HG02798 (cell line): ENCODE measurements around the gene SDHA.
"Not testable (repeated sequence)": the region's sequence is repeated elsewhere in the genome, so short reads cannot be mapped to it uniquely, and the experiment has no call there.

ENCODE experiments used
- ATAC-seq: cut with Tn5 transposase; IDR thresholded peaks from one replicate; pipeline ENCODE4 v1.9.1; 2021; ENCODE audit warnings: mild to moderate bottlenecking; ENCODE audit not compliant: unreplicated experiment, poor library complexity

SDHA gene

DNA sequence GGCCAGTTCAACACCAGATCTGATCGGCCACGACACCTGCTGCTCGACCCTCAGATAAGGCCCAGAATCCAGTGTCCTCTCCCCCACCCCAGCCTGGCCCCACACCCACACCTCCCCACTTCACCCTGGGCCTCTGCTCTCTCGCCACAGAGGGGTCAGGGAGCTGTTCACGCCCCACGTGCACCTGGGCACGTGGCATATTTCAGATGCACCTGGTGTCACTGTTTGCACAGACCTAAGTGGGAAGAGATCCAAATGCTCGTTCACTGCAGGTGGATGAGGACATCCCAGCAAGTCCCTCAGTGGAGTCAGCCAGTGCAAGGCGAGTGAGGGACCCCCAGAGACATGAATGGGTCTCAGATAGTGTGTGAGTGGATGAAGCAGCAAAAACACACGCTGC is 78.1 kb downstream of the SDHA start:
- not testable (repeated sequence) for ATAC-seq

DNA sequence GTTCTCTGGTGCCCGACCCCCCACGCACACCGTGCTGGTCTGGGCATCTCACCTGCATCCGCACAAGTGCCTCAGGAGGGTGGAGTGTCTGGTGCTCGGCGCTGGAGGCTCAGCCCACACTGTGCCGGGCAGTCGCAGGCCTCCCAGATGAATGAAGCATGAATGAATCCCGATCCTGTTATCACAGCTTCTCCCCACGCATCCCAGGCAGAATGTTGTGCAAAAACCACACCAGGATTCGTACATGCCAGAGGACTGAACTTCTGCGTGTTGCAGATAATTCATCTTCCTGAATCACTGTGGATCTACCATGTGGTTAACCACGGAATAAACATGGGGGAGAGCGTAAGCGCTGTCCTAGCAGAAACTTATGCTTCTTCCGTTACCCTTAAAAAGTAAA is 78.8 kb downstream of the SDHA start:
- not testable (repeated sequence) for ATAC-seq

DNA sequence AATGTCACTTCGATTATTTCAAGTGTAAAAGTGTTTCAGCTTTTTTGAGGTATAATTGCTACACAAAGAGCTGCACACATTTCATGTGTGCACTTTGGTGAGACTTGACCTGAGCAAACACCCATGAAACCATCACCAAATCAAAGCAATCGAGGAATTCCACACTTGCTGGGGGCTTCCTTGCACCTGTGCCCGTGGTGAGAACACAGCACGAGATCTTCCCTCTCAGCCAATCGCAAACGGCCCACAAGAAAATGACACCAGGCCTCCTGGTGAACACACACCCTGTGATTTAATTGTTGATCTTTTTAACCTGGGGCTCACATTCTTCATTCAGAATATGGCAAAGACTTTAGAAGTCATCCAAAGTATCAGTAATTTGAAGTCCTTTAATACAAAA is 79.3 kb downstream of the SDHA start:
- ATAC-seq: not testable (repeated sequence)

DNA sequence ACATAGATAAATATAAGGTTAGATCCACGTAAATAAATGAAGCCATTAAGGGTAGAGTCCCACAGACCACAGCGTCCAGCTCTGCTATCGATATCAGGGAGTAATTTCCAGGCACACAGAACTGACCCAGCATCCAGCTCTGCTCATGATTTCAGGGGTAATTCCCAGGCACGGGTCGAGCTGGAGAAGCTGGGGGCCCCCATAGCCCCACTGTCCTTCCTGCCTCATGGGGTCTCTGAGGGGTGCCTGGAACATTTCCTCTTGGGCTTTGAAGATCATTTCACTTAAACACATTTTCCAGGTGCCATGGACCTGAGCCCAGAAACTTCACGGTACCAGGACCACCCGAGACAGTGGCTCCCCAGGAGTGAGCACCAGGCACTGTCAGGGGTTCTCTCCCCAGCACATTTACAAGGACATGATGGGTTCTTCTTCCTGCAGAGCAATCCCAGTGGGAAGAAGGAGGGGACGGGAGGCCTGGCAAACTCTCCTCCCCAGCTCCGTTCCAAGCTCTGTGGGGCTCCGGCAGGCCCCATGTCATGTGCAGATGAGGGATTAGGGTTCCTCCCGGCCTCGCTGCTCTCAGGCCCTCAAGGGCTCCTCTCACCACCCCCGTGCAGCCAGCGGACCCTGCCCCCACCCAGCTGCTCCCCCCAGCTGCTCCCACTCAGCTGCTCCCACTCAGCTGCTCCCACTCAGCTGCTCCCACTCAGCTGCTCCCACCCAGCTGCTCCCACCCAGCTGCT is 80.0 kb downstream of the SDHA start:
- not testable (repeated sequence) for ATAC-seq

DNA sequence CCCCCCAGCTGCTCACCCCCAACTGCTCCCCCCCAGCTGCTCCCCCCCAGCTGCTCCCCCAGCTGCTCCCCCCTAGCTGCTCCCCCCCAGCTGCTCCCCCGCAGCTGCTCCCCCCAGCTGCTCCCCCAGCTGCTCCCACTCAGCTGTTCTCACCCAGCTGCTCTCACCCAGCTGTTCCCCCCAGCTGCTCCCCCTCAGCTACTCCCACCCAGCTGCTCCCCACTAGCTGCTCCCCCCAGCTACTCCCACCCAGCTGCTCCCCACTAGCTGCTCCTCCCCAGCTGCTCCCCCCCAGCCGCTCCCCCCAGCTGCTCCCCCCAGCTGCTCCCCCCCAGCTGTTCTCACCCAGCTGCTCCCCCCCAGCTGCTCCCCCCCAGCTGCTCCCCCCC is 80.6 kb downstream of the SDHA start:
- no peak for ATAC-seq

- ATAC-seq: not testable (repeated sequence)
These were observed 81.8 kb downstream of the SDHA start for GRCh38 chr5:299921-300320.

DNA sequence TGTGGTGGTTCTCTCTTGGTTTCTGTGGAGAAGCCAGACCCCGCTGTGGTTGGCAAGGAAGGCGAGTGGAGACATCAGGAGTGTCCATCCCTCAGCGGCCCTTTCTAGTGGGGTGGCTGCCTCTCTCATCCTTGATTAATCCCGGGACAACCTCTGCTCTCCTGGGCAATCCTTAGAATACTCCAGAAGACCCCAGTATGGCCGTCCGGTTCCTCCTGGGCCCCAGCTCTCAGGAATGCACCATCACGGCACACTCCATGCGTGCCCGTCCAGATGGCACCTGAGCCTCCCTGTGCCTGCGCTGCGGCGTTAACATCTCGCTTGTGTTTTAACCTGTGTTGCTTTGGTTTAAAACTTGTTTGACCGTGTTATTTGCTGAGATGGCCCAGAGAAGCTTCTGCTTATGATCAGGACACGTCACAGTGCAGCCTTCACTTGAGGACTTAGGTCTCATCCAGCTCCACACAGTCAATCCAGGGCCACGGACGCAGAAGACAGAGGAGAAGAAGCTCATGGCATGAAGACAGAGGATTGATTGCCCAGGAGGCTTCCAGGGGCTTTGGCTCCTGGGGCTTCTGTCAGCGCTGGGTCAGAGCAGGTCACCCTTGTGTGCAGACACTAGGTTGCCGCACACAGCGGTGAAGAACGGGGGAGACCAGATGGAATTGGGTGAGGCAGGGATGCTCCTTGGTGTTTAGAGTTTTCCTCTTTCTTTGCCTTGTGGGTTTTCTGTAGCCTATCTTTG is 82.7 kb downstream of the SDHA start:
- not testable (repeated sequence) for ATAC-seq

- ATAC-seq: not testable (repeated sequence)
These were observed 84.3 kb downstream of the SDHA start for GRCh38 chr5:302416-302815.

DNA sequence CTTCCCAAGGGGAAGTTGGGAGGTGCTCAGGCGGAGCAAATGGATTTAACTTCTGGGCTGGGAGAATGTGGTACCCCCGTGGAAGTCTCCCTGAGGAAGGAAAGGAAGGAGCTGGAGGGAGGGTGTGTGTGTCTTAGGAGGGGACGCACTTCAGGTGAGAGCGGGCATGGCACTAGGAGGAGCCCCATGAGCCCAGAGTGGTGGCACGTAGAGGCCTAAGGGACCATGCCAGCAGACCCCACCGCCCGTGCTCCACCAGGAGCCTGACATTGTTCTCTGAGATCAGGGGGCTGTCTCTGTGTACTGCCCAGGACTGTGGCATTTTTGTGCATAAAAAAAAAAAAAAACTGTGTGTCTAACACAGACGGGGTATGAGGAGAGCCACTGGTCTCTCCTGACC is 84.8 kb downstream of the SDHA start:
- ATAC-seq: no peak

- not testable (repeated sequence) for ATAC-seq
These were observed 85.6 kb downstream of the SDHA start for GRCh38 chr5:303741-304140.

DNA sequence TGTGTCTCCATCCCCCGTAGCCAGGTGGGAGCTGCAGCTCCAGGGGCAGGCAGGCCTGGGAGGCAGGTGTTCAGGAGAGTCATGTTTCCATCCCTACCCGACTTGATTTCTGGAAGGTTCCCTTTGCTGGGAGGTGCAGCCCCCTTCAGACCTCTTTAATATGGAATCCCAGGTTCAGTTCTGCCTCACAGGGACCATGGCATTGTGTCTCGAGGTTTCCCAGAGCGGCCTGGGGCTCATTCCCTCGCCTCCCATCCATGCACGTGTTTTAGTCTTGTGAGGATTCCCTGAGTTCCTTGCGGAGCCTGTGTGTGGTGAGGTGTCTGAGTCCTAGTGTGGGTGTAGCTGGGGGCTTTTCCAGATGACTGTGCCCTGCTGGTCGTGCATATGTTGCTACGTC is 86.9 kb downstream of the SDHA start:
- no peak for ATAC-seq

GRCh38 chr5:305459-305858 is 87.3 kb downstream of the SDHA start:
- ATAC-seq: no peak

DNA sequence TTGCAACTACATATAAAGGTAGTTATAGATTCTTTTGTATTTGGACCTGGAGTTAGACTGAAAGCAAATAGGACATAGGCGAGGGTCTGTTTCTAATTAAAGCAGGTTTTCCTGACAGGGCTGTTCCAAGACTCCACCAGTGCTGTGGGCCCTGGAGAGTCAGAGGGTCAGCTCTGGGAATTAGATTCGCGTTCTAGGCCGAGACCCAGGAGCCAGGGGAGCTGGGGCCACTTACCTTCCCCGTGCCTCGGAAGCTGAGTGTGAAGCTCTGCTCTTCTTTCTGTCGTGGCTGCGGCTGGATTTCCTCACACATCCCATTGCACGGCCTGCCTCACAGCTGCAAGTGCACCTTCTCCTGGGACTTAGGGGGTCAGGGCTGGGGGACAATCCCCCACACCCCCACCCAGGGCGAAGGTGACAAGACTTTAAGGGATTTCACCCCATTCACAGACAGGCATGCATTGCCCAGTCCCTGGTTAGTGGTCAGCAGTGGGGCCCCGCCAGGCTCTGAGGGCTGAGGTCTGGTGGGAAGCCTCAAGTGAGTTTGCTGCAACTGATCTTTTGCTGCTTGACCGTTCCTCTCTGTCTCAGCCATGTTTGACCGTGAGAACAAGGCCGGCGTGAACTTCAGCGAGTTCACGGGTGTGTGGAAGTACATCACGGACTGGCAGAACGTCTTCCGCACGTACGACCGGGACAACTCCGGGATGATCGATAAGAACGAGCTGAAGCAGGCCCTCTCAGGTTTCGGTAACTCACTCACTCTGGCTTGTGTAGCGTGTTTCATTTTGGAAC is 88.1 kb downstream of the SDHA start:
- no peak for ATAC-seq
